Activated T-cell treated with anti-CD3 and anti-CD28 coated beads for 48 hours (primary cell): ENCODE measurements around the gene MMP24OS.
A peak's percentile ranks its signal among the peaks of the same experiment; 100 is the strongest.
"Not testable (repeated sequence)": the region's sequence is repeated elsewhere in the genome, so short reads cannot be mapped to it uniquely, and the experiment has no call there.

ENCODE experiments used
- DNase-seq: peaks from one replicate; pipeline ENCODE4 v3.0.0-alpha.2; 2020; ENCODE audit warnings: low read depth

The MMP24OS gene

DNA sequence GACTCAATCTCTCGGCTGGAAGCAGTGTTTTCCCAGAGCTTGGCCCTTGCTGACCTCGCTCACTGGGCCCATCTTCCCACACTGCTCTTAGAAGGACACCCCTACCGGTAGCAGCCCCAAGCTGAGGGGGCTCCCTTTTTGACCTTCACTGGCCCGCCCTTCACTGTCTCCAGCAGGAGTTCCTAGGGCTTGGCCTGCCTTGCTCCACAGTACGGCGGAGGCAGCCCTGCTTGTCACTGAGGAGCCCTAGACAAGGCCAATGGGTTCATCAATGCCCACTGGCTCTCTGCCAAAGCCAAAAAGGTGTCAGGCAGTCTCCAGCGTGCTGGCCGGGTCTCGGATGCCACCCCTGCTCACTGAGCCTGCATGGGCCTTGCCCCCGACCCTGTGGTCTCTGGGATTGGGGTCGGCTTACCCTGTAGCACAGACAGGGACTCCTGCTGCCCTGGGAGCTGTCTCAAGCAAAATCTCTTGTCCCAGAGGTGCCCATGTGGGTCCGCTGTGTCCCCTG is 2.1 kb downstream of the MMP24OS start:
- no peak for DNase-seq

DNA sequence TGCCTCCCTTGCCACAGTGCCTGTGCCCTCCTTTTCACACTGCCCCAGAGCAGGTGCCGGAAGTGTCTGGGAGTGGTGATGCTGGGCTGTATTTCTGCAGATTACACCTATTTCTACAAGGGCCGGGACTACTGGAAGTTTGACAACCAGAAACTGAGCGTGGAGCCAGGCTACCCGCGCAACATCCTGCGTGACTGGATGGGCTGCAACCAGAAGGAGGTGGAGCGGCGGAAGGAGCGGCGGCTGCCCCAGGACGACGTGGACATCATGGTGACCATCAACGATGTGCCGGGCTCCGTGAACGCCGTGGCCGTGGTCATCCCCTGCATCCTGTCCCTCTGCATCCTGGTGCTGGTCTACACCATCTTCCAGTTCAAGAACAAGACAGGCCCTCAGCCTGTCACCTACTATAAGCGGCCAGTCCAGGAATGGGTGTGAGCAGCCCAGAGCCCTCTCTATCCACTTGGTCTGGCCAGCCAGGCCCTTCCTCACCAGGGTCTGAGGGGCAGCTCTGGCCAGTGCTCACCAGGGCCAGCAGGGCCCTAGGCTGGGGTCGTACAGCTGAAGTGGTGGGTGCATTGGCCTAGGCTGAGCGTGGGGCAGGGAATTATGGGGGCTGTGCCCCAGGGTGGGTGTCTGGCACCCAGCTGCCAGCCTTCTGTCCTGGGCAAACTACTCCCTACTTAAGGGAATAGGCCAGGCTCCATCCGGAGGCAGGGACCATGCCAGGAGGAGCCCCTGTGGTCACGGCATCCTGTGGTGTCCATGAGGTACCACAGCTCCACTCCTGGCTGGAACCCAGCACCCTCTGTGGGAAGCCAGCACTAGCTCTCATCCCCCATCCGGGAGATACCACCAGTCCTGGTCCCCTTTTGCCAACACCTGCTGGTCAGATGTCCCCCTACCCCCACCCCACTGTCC is 3.5 kb downstream of the MMP24OS start:
- DNase-seq, result no peak

DNA sequence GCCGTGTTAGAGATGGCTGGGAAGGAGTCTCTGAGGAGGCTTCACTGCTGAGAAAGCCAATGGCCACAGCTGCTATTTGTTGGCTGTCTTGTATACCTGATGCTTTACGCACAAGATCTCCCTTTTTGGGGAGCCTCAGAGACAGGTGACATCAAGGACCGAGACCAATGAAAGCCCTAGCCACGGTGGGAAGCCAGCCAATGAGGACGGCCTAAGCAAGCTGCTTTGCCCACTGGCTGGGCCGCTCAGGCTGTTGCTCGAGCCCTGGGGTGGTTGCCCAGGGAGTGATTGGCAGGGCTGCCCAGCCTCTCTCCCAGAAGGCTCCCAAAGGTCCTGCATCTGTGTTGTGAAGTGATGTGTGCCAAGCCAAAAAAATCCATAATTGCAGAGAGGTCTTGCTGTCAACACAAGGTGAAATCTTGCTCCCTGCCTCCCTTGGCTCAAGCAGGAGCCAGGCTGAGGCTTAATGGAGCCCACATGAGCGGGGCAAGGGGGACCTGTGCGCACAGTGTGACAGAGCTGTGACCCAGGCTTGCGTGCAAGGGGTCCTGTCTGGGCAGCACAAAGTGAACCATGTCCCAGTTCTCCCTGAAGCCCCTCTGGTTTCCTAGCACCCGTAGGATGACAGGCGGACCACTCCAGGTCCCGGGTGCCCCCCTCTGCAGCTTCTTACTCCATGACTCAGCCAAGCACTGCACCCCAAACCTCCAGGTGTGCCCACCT is 4.3 kb downstream of the MMP24OS start:
- DNase-seq, result no peak

DNA sequence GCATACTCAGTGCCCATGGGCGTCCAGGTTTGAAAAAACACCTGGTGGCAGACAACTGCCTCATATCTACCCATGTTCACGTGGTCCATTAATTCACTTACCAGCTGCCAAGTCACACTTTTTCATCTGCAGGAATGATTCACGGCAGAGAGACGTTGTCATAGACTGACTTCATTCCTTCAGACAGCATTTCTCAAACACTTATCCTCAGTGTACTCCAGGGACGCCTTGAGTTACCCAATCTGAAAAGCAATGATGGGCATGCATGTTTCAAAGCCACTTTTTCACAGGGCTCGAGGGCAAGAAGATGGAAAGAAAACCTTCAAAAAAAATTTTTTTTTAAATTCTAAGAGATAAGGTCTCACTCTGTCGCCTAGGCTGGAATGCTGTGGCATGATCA is 6.0 kb downstream of the MMP24OS start:
- DNase-seq, result no peak

DNA sequence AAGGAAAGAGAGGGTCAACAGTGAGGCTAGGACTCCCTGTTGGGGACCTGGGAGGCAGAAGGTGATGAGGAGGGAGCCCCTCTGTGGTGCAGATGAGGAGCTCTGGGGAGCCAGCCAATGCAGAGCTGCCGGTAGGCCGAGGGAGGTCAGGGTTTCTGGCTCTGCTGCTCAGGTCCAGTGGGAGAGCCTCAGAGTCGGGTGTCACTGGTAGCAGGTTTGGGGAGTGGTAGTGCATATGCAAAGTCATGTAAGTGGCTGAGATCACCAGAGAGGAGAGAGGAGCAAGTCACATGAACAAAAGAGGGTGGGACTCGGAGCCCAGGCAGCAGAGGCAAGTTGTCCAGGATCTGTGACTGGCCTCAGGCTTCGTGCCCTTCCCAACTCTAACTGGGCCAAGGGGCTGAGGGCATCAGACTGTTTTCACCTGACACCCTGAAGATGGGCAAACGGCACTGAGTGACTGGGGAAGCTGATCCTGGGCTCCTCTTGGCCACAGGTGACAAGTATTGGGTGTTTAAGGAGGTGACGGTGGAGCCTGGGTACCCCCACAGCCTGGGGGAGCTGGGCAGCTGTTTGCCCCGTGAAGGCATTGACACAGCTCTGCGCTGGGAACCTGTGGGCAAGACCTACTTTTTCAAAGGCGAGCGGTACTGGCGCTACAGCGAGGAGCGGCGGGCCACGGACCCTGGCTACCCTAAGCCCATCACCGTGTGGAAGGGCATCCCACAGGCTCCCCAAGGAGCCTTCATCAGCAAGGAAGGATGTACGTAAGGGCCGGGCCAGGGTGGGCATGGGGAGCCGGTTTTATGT is 6.6 kb downstream of the MMP24OS start:
- no peak for DNase-seq

DNA sequence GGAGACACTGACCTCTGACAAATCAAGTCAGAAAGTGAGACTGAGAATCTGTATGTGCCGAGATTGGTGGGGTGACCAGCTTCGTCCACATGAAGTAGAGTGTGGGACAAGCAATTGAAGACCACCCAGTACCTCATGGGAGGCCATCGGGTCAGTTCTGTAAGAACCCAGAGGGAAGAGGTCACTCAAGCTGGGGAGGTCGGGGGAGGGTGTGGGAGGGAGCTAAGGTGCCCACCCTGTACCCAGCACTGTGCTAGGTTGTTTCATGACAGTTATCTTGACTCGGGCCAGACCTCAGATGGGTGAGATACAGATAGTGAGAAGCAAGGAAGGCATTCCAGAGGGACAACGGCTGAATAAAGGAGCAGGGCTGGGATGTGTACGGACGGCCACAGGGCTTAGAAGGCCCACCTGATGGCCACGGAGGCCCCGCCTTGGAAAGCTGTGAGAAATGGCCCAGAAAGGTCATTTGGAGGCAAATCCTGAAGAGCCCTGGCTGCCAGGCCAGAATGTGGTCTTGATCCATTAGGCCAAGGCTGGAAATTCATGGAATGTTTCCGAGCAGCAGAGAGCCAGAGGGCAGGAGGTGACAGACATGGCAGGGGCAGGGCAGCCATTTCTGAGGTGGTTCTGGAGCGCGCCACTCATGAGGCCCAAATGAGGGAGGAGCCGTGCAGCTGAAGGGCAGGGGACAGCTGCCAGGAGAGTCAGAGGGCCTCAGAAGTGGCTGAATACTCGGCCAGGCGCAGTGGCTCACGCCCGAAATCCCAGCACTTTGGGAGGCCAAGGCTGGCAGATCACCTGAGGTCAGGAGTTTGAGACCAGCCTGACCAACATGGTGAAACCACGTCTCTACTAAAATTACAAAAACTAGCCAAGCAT is 7.7 kb downstream of the MMP24OS start:
- no peak for DNase-seq

DNA sequence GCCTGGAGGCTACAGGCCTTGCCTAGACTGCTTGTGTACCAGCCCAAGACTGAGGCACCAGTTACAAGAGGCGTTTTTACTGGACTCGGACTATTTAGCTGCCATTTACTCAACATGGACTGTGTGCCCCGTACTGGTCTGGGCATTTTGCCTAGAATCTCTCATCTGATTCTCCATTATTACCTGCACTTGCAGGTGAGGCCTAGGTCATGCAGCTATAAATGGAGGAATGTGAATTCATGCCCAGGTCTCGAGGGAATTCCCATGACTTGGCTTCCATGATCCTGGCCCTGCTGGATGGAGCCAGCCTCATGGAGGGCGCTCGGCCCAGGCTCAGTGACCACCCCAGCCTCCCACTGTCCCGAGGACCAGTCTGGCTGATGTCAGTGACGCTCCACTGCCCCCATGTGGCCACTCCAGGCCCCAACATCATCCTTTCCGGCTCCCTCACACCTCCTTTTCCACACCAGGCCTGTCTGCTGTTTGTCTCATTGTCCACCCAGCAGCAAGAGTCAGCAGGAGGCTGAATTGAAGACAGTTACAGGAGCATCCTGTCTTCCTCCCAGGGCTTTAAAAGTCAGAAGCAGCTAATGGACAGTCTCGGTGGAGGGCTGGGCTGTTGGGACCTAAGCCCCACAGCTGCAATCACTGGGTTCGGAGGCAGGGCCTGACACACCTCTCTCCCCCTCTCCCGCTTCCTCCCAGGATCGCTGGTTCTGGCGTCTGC is 8.7 kb downstream of the MMP24OS start:
- DNase-seq, result peak; percentile 34

DNA sequence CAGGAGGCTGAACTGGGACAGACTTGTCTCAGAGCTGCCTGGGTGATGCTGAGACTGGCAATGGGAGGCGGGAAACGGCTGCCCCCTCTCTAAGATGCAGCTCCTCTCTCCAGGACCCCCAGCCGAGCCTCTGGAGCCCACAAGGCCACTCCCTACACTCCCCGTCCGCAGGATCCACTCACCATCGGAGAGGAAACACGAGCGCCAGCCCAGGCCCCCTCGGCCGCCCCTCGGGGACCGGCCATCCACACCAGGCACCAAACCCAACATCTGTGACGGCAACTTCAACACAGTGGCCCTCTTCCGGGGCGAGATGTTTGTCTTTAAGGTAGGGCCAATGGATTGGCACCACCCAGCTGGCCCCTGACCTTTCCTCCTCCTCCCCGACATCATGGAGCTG is 10.8 kb downstream of the MMP24OS start:
- no peak for DNase-seq

DNA sequence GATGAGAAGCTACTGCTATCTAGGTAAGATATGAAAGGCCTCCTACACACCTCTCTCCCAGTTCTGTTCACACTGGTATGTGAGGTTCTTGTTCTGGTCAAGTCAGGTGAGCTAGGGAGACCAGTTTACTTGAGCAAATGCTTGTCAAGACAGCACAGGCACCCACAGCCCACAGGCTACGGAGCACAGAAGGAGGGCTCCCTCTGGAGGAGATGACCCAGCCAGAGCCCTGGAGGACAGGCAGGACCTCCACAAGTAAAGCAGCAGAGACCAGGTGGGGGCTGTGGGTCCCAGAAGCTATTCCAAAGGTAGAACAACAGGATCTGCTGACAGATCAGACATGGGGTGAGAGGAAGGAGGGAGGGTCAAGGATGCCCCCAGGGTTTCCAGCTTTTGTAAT is 13.2 kb downstream of the MMP24OS start:
- DNase-seq, result no peak

DNA sequence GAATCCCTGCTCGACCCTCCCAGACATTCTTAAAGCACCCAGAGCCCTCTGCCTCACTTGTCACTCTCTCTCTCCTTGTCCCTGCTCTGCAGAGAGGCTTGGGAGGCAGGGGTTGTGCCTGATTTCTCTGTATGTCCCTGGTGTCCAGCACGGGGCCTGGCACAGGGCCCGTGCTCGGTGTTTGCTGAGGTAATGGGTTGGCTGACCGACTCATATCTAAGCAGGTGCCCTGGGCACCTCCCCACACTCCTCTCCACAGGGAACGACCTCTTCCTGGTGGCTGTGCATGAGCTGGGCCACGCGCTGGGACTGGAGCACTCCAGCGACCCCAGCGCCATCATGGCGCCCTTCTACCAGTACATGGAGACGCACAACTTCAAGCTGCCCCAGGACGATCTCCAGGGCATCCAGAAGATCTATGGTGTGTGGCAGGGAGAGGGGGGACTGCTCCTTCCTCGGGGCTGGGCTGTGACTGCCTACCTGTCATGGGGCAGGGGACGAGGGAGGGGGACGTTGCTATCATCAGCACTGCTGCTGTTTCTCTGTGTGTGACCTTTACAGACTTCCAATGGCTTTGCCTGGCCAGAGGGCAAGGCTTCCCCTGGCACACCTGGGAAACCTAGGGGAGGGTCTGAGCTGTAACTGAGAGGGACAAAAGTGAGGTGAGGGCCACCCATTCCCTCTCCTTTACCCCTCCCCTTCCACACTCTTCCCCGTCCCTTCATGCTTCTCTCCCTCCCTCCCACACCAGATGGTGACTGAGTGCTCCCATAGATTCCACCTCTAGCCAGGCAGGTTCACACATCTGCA is 14.2 kb downstream of the MMP24OS start:
- no peak for DNase-seq

DNA sequence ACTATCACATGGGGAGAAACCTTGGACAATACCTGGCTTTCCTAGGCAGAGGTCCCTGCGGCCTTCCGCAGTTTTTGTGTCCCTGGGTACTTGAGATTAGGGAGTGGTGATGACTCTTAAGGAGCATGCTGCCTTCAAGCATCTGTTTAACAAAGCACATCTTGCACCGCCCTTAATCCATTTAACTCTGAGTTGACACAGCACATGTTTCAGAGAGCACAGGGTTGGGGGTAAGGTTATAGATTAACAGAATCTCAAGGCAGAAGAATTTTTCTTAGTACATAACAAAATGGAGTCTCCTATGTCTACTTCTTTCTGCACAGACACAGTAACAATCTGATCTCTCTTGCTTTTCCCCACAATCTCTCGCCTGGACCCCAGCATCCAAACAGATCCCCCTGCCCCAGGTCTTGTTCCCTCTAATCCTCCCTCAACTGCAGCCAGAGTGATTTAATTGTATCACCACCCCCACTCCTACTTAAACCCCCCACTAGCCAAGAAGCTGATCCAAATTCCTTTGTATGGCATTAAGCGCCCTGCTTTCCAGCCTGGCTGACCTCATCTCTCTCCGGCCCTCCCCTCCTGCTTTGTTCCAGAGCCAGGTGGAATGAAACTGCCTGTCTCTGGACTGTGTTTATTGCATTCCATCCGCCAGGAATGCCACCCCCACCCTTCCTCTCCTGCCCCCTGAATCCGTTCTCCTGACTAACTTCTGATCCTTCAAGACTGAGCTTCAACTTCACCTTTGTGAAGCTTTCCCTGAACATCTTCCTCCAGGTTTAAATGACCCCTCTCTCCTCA is 15.0 kb downstream of the MMP24OS start:
- not testable (repeated sequence) for DNase-seq

DNA sequence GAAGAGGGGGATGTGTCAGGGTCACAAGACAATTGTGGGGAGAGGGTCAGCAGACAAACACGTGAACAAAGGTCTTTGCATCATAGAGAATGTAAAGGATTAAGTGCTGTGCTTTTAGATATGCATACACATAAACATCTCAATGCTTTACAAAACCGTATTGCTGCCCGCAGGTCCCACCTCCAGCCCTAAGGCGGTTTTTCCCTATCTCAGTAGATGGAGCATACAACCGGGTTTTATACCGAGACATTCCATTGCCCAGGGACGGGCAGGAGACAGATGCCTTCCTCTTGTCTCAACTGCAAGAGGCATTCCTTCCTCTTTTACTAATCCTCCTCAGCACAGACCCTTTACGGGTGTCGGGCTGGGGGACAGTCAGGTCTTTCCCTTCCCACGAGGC is 15.6 kb downstream of the MMP24OS start:
- not testable (repeated sequence) for DNase-seq

DNA sequence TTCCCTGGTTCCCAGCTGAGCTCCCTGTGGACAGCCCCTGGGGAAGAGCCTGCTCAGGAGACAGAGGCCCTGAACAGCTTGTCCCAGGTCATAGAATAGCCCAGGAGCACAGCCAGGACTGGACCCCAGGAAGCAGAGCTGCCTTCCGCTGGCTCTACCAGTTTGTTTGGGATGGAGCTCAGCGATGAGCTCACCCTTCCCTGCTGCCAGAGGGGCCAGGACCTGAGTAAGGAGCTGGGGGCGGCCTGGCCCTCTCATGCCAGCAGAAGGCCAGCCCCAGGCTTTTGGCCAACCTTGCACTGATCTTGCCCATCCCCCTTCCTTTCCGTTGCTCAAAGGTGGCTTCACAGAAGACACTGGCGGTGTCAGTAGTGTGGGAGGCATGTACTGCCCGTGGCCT is 17.5 kb downstream of the MMP24OS start:
- DNase-seq, result no peak

DNA sequence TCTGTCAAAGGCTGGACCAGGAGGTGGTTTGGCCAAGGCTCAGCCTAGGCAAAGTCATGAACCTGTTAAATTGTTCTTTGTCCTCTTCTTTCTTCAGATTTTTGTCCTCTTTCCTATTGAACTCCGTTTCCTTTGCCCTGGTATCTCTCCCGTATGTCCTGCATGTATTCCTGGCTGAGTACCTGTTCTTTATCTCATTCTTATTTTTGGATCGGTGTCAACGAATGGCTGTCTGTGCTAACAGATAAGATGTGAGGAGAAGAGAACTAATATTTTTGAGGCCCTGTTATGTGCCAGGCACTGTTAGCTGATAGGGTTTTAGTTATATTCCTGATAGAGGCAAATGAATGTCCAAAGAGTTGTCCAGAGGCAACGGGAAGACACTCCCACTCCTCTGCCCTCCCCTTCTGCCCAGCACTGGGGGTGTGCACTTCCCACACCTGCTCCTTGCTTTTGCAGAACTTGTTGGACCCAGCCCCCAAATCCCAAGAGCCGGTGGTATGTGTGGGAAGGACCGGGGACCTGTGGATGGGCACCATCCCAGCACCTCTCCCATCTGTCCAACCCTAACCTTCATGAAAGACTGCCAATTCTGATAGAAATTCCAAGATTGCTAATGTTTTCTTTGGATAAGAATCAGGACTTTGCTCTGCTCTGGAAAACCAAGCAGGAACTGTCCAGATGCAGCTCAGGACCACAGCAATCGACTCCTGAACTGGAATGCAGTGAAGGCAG is 20.6 kb downstream of the MMP24OS start:
- DNase-seq, result no peak

DNA sequence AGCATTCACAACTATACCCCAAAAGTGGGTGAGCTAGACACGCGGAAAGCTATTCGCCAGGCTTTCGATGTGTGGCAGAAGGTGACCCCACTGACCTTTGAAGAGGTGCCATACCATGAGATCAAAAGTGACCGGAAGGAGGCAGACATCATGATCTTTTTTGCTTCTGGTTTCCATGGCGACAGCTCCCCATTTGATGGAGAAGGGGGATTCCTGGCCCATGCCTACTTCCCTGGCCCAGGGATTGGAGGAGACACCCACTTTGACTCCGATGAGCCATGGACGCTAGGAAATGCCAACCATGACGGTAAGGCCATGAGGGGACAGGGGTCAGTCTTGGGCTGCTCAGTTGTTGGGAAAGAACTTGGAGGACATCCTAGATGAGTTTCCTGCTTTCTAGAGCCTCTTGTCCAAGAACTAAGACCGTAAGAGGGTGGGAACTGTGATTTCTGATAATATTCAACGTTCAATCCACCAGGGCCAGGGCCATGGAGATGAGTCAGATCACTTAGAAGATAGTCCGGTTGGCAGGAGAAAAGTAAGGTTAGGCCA is 23.4 kb downstream of the MMP24OS start:
- no peak for DNase-seq

DNA sequence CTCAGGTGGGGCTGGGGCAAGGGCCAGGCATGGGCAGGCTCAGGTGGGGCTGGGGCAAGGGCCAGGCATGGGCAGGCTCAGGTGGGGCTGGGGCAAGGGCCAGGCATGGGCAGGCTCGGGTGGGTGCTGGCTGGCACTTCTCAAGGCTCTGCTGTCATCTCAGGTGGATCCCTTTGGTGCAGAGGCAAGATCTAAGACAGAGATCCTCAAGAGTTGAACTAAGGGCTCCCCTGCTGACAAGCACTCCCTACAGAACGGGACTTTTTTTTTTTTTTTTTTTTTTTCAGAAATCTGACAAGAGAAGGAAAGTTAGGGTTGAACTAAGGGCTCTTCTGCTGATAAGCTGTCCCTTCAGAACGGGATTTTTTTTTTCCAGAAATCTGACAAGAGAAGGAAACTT is 24.9 kb downstream of the MMP24OS start:
- DNase-seq, result no peak

DNA sequence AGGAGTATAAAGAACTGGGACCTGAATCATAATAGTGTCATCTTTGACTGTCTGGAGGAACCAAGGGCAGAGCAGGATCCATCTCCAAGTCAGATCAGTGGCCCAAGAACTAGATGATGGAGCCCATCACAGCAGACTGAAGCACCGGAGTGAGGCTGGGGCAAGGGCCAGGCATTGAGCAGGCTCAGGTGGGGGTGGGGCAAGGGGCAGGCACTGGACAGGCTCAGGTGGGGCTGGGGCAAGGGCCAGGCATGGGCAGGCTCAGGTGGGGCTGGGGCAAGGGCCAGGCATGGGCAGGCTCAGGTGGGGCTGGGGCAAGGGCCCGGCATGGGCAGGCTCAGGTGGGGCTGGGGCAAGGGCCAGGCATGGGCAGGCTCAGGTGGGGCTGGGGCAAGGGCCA is 25.3 kb downstream of the MMP24OS start:
- DNase-seq, result not testable (repeated sequence)

DNA sequence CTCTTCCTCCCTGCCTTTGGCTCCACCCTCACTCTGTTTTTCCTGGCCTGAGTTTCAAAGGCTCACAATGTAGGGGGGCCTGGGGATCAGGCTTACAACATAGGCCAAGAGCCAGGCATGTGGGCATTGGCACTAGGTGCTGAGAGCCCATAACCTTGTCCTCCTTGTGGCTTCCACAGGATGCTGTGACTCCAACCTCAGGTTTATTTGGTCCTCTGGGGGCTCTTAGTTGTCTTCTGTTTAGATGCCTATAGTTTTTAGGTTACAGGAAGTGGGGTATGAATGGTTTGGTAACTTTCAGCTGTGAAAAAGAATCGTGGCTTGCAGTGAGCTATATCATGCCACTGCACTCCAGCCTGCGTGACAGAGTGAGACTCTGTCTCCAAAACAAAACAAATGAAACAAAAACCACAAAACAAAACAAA is 25.9 kb downstream of the MMP24OS start:
- DNase-seq, result no peak
